GM13977 (cell line): ENCODE data around the gene CENPP.
"Not testable (repeated sequence)": the region's sequence is repeated elsewhere in the genome, so short reads cannot be mapped to it uniquely, and the experiment has no call there.

Experiments used
- DNase-seq: peaks from one replicate; pipeline ENCODE4 v3.0.0; 2012; ENCODE audit warnings: low spot score
- CTCF ChIP-seq: IDR thresholded peaks from 2 replicates; pipeline ENCODE4 v1.5.1; 2012; ENCODE audit warnings: mild to moderate bottlenecking, control low read depth; ENCODE audit not compliant: insufficient read depth; ENCODE audit errors: extremely low read depth, missing control alignments
- in situ Hi-C: fragments of 300-500 bp; cut with MboI; formaldehyde crosslinking; loops from one replicate; pipeline ENCODE4 v1.12.0; 2022; ENCODE audit warnings: low sequenced_read_pairs, low pct_unique_long_range_greater_than_20kb, mixed read lengths, inconsistent platforms; ENCODE audit not compliant: unreplicated experiment

CENPP gene

DNA sequence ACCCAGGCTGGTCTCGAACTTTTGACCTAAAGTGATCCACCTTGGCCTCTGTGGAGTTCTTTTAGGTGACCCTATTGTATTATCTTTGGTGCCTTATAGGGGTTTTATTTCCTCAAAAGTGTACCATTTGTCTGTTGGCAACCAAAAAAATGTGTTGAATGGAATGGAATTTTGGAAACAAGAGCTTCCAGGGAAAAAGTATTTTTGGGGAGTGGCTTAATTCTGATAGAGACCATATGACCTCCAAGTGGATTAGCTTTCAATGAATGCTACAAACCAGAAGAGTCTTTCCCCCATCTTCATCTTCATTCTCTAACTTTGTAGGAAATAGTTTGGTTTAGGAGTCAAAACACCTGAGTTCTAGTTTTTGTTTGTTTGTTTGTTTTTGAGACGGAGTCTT lies 82.1 kb downstream of the CENPP start:
- in situ Hi-C loops: no loop called here
- TF ChIP-seq CTCF: no peak

GRCh38 chr9:92408747-92409478 lies 83.2 kb downstream of the CENPP start:
- TF ChIP-seq CTCF: no peak
- in situ Hi-C loops: no loop called here
- no peak for DNase-seq

More for the DNA sequence above, 82.1 kb downstream of the CENPP start:
- DNase-seq: no peak

GRCh38 chr9:92411157-92411556 lies 85.4 kb downstream of the CENPP start:
- in situ Hi-C loops, DNase-seq: not testable (repeated sequence)

DNA sequence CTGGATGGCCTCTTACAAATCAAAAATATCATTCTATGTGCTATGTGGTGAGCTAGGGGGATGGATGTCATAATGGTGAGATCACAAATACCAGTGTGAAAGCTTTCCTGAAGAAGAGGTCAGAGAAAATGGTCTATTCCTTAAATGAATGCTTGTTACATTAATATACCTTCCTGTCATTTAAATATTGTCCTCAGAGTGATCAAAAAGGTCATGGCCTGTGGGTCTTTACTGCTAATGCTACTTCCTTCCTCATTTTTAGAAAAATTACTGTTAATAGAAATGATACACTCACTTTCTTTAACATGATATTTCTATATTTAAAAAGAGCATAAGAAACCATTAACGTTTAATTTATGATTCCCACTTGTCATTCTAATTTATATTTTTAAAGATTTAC lies 88.8 kb downstream of the CENPP start:
- in situ Hi-C loops: no loop called here
- no peak for DNase-seq
- TF ChIP-seq CTCF: no peak

DNA sequence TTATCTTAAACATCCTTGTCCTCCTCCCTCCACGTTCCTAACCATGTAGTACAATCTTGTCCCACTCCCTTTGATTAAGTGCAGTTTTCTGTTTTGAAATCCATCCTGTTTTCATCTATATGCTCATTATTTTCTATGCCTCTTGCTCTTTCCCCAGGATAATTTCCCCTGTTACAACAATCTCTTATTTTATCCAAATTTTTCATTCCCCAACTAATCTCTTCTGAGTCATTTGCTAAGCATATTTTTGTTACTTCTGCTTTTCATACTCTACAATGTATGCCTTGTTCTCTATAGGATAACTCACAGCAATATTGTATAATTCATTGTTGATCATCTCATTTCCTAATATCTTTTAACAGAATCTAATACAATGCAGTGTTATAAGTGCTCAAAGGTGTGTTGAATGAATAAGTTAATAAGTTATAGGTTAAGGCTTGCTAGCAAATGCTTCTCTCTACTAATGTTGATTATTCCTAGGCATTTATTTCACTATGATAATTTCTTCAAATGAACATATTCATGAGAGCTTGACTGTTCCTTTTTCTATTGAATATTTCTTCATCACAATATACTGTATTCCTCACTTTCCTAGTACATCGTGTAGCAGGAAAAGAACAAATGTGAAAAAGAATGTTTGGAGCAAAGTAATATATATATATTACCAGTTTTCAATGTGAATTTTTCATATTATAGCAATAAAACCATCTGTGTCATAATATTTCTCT lies 97.0 kb downstream of the CENPP start:
- TF ChIP-seq CTCF: no peak
- in situ Hi-C loops: no loop called here
- no peak for DNase-seq

GRCh38 chr9:92423612-92424011 lies 97.9 kb downstream of the CENPP start:
- in situ Hi-C loops: no loop called here

More at GRCh38 chr9:92423612-92424011, 97.9 kb downstream of the CENPP start:
- no peak for TF ChIP-seq CTCF
- DNase-seq: no peak
